GM21423 (cell line): Measurements from ENCODE around the gene PER1.

Experiments
- ATAC-seq: cut with Tn5 transposase; IDR thresholded peaks from one replicate; pipeline ENCODE4 v1.9.1; 2021; ENCODE audit warnings: mild to moderate bottlenecking, moderate library complexity; ENCODE audit not compliant: unreplicated experiment

The PER1 gene

DNA sequence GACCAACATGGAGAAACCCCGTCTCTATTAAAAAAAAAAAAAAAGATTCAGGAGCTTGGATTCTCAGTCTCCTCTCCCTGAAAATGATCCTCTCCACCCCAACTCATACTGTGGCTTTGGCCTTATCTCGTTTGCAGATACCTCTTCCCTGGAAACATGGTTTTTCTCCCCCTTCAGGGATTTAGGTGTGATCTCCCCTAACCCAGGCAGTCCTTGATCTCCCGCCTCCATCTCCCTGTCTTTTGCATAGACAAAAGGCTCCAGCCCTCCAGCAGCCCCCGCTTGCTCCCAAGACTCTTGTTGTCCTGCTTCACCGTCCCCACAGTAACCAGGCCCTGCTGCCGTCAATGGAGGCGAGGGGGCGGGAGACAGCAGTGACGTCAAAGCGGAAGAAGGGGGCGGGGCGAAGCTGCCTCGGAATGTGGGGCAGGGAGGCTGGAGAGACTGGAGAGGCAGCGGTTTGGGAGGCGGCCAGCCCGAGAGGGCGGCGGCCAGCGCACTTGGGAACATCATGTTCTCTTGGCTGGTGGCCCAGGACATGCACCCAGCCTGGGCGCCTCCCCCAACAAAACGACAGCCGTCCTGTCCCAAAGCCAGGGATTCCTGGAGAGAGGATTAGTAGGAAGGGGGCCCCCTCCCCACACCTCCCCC is 1.9 kb upstream of the PER1 start:
- ATAC-seq = no peak

DNA sequence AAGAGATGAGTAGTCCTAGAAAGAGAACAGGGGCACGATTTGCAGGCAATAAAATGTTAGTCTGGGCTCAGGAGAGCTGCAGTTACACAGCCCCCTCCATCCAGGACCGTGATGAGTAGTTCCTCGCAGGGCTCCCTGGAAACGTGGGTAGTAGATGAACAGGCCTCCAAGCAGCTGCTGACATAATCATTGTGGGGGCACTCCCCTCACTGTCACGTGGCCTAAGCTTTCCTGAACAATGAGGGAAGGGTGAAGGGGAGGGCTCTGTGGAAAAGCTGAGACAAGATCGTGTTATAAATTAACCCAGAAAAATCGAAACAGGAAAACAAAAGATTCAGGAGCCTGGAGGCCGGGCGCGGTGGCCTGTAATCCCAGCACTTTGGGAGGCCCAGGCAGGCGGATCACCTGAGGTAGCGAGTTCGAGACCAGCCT is 1.3 kb upstream of the PER1 start:
- ATAC-seq = no peak

DNA sequence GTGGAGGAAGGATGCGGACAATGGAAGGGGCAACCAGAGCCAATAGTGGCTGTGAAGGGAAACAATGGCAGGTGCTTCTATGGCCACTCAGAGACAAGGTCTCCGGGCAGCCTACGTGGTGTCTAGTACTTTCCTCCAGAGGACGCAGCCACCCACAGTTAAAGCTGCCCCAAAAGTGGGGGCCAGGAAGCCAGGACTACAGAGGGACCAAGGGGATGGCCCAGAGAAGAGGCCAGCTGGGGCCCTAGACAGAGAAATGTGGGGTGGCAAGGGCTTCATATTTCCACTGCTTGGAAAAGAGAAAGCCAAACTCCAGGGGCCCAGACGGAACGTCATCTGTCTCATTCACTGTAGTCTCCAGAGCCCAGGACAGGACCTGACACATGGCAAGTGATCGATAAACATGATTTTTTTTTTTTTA is 837 bp upstream of the PER1 start:
- no peak for ATAC-seq

GRCh38 chr17:8151641-8152111 is 528 bp downstream of the PER1 start:
- no peak for ATAC-seq

GRCh38 chr17:8151120-8151640 is 1.0 kb downstream of the PER1 start:
- ATAC-seq = peak; percentile 41

GRCh38 chr17:8150194-8151119 is 1.7 kb downstream of the PER1 start:
- no peak for ATAC-seq

- ATAC-seq = no peak
Measured at GRCh38 chr17:8149419-8150193, 2.6 kb downstream of the PER1 start.

DNA sequence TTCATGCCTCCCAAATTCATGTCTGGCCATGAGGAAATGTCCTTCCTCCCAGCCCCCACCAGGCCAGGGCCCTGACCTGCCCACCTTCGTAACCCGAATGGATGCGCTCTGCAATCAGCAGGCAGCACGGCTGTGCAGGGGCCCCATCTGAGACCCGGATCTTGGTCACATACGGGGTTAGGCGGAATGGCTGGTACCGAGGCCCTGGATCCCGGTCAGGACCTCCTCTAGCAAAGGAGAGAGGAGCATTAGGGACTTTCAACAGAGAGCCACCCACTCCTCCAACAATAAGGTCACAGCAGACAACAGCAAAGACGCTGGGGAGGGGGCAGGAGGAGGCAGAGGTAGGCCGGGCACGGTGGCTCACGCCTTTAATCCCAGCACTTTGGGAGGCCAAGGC is 3.6 kb downstream of the PER1 start:
- ATAC-seq = no peak

DNA sequence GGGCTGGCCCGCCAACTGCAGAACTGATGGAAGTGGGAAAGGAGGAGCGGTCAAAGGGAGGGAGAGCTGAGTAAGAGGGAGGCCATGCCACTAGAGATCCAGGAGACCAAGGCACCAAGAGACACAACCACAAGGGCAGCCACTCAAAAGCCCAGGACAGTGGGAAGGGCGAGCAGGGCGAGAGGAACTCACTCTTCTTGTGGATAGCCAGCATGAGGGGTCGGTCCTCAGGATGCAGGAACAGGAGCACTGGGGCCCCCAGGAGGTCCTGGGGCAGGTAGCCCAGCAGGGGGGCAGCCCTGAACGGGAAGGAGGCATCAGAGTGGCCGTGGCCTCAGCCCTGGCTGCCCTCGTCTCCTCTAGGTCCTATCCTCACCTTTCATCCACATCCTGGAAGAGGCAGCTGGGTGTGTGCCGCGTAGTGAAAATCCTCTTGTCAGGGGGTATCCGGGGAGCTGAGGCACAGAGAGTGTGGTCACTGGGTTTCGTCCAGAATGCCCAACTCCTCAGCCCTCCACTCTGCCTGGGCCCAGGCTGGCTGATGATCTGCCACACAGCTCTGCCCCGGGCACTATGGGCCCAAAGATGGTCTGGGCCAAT is 4.3 kb downstream of the PER1 start:
- ATAC-seq = no peak

- ATAC-seq = no peak
Measured at GRCh38 chr17:8147141-8147804, 4.9 kb downstream of the PER1 start.

- no peak for ATAC-seq
Measured at GRCh38 chr17:8146381-8147140, 5.6 kb downstream of the PER1 start.

GRCh38 chr17:8145811-8146210 is 6.4 kb downstream of the PER1 start:
- ATAC-seq = no peak

DNA sequence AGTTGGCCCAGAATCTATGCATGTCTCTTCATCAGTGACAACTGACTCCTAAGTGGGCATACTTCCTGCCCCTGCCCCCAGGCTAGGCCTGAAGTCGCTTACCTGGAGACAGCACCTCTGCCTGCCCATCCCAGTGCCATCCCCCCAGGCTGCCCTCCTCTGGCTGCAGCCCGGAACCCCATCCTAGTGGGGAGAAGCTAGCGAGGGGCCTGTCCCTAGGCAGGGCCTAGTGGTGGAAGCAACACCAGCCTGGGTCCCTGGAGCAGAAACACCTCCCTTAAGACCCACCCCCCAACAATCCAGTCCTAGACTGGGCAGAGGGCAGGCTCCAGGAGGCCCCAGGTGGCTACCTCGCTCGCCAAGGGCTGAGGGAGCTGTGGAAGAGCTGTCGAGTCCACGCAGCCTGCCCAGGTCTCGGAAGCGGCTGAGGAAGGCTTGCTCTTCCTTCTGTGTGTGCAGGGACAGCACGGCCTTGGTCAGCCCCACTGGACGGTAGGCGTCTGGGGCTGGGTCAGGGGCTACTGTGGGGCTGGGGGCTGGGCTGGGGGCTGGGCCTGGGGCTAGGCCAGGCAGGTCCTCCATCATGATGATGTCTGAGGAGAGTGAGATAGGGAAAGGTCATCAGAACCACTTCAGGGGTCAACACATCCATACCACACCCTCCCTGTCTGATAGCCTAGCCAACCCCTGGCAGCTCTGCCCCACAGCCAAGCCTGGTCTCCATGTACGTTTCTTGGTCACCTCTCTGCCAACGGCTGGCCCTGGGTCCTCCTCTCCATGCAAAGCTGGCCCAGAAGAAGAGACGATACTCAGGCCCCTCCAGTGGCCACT is 7.6 kb downstream of the PER1 start:
- no peak for ATAC-seq

DNA sequence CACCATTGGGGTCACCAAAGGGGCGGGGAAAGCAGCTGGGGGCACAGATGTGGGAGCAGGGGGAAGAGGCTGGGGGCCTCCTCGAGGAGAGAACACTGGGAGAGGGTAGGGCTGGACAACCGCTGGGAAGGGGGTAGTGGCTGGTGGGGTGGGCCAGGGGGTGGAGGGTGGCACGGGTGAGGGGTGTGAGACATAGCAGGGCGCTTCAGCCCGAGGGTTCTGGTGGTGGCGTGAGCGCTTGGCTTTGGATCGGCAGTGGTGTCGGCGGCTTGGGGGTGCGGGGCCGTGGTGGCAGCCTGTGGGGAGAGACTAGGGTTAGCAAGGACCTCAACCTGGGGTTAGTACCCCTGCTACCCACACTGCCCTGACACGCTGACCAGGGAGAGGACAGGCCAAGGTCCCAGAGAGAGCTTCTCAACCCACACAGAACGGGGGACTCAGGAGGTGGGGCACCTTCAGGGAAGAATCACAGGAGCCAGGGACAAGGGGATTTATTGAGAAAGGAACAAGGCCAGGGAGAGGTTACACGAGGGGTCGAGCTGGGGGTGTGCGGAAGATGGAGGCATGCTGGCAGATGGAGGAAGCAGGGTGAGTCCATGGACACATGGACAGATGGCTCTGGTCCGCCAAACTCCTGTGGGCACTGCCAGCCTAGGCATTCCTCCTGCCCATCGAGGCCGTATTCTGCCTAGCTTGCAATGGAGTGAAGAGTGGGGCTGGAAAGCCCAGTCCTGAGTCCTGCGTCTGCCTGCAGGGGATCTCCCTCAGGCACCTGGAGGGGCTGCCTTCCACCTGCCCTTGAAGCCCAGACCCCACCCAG is 8.4 kb downstream of the PER1 start:
- ATAC-seq = no peak

DNA sequence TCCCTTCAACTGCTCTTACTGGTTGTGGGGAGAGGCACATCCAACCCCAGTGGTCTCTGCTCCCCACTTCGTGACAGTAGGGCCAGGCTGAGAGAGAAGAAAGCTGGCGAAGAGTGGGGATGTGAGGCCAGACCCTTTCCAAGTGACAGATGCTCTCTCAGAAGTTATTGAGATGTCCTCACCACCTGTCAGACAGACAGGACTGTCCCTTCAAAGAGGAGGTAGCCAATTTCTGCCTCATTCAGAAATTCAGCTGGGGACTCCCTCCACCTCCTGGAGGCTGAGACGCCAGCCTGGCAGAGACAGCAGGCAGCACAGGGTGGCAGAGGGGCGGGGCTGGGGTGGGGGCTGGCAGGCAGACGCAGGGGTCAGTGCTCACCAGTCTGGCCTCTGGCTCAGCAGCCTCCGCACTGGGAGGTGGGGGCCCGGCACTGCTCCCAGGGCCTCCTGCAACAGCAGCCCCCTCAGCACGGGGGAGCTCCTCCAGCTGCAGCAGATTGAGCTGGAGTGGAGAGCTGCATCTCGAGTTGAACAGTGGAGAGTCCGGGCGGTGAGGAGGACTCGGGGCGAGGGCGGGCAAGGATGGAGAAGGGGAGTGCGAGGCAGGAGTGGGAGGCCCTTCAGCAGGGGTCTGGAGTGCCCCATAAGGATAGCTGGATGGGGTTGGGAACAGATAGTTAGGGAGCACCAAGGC is 9.2 kb downstream of the PER1 start:
- no peak for ATAC-seq

DNA sequence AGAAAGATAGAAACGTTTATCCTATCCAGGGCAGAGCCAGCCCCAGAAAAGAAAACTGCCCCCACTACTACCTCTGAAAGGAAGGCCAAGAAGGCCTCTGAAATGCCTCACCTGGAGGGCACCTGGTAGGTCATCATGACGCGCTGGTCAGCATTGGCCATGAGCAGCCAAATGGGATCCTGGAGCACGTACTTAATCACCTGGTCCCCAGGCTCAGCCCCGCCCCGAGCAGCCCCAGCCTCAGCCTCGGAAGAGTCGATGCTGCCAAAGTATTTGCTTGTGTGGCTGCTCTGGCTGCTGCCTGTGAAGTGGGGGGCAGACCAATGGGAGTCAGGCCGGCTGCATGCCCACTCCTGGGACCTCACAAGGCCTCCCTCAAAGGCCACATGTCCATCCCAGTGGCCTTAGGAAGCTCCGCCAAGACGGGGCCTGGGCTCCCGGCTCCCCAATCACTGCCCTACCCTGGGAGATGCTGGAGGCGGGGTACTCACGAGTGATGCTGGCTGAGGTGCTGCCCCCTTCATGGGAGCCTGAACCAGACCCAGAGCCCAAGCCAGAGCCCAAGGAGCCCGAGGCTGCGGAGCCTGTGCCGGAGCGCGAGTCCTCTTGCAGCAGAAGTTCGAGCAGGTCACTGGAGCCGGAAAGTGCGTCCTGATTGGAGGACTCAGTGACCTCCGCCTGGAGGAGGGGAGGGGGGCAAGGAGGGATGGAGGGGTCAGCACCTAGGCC is 9.9 kb downstream of the PER1 start:
- no peak for ATAC-seq
